Measurements from ENCODE around the gene MEF2D.

Gene MEF2D

DNA sequence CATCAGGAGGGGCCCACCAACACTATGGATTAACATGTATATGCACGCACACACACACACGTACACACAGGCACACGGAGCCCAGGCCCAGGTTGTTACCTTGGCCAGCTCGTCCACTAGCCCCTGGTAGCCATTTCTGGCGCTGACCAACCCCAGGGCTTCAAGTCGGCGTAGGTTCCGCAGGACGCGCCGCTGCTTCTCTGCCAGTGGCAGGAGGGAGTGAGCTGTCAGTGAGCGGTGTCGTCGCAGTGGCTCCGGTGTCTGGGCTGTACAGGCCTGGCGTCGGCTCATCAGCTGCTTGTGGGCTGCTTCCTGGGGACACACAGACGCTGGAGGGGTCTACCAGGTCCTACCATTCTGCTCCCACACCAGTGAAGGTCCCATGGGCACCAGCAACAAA lies 29.4 kb upstream of the MEF2D start:
- Histone ChIP-seq H3K4me2 (ENCODE audit: low read length) (no peak overlapping the region), H3K4me3 (ENCODE audit: low read length) (no peak overlapping the region), H2AFZ (ENCODE audit: low read depth, low read length) (no peak overlapping the region), H4K20me1 (ENCODE audit: insufficient read depth, low read length) (no peaks in the 10 kb centered on the region), H3K4me1 (ENCODE audit: low read length) (peaks cover 5% of the 10 kb centered on the region), H3K36me3 (replicated peaks; ENCODE audit: low read depth, low read length) (no peaks in the 10 kb centered on the region), H3K27me3 (ENCODE audit: low read depth, low read length) (no peaks in the 10 kb centered on the region), H3K9ac (ENCODE audit: low read length) (no peak overlapping the region), H3K9me3 (ENCODE audit: insufficient read depth, low read length) (no peaks in the 10 kb centered on the region), H3K27ac (ENCODE audit: low read length) (no peak overlapping the region), H3K79me2 (ENCODE audit: low read length) (no peaks in the 10 kb centered on the region)
- TF ChIP-seq CTCF (IDR thresholded peaks at IDR 0.05; ENCODE audit: low read depth, low read length) (no peak), EZH2phosphoT487 (IDR thresholded peaks at IDR 0.05; ENCODE audit: low read depth) (no peak)

GRCh38 chr1:156528875-156529425 lies 28.4 kb upstream of the MEF2D start:
- H3K27ac ChIP-seq (ENCODE audit: low read length) = no peak overlapping the region
- H3K9me3 ChIP-seq (ENCODE audit: insufficient read depth, low read length) = no peaks in the 10 kb centered on the region
- H4K20me1 ChIP-seq (ENCODE audit: insufficient read depth, low read length) = no peaks in the 10 kb centered on the region
- H3K4me1 ChIP-seq (ENCODE audit: low read length) = peaks cover 15% of the 10 kb centered on the region
- H3K27me3 ChIP-seq (ENCODE audit: low read depth, low read length) = no peaks in the 10 kb centered on the region
- H2AFZ ChIP-seq (ENCODE audit: low read depth, low read length) = no peak overlapping the region
- H3K9ac ChIP-seq (ENCODE audit: low read length) = no peak overlapping the region
- H3K79me2 ChIP-seq (ENCODE audit: low read length) = no peaks in the 10 kb centered on the region
- H3K4me3 ChIP-seq (ENCODE audit: low read length) = no peak overlapping the region
- H3K4me2 ChIP-seq (ENCODE audit: low read length) = no peak overlapping the region
- TF ChIP-seq EZH2phosphoT487 (IDR thresholded peaks at IDR 0.05; ENCODE audit: low read depth) (no peak), CTCF (IDR thresholded peaks at IDR 0.05; ENCODE audit: low read depth, low read length) (no peak)
- no peaks in the 10 kb centered on the region for H3K36me3 ChIP-seq (replicated peaks; ENCODE audit: low read depth, low read length)

GRCh38 chr1:156528231-156528630 lies 27.7 kb upstream of the MEF2D start:
- H3K4me3 ChIP-seq (ENCODE audit: low read length) = no peak overlapping the region
- H3K4me1 ChIP-seq (ENCODE audit: low read length) = peaks cover 15% of the 10 kb centered on the region
- no peaks in the 10 kb centered on the region for H4K20me1 ChIP-seq (ENCODE audit: insufficient read depth, low read length)
- no peak overlapping the region for H2AFZ ChIP-seq (ENCODE audit: low read depth, low read length)
- TF ChIP-seq CTCF (IDR thresholded peaks at IDR 0.05; ENCODE audit: low read depth, low read length) = no peak
- no peak for TF ChIP-seq EZH2phosphoT487 (IDR thresholded peaks at IDR 0.05; ENCODE audit: low read depth)
- no peaks in the 10 kb centered on the region for H3K36me3 ChIP-seq (replicated peaks; ENCODE audit: low read depth, low read length)
- H3K27ac ChIP-seq (ENCODE audit: low read length) = no peak overlapping the region
- no peak overlapping the region for H3K4me2 ChIP-seq (ENCODE audit: low read length)
- H3K27me3 ChIP-seq (ENCODE audit: low read depth, low read length) = no peaks in the 10 kb centered on the region
- H3K9ac ChIP-seq (ENCODE audit: low read length) = no peak overlapping the region
- H3K9me3 ChIP-seq (ENCODE audit: insufficient read depth, low read length) = no peaks in the 10 kb centered on the region
- H3K79me2 ChIP-seq (ENCODE audit: low read length) = no peaks in the 10 kb centered on the region

- Histone ChIP-seq H3K27me3 (ENCODE audit: low read depth, low read length) (no peaks in the 10 kb centered on the region), H3K4me3 (ENCODE audit: low read length) (no peak overlapping the region), H4K20me1 (ENCODE audit: insufficient read depth, low read length) (no peaks in the 10 kb centered on the region), H3K9me3 (ENCODE audit: insufficient read depth, low read length) (no peaks in the 10 kb centered on the region), H3K27ac (ENCODE audit: low read length) (no peak overlapping the region), H3K36me3 (replicated peaks; ENCODE audit: low read depth, low read length) (no peaks in the 10 kb centered on the region), H3K4me1 (ENCODE audit: low read length) (peaks cover 15% of the 10 kb centered on the region), H3K9ac (ENCODE audit: low read length) (no peak overlapping the region), H3K4me2 (ENCODE audit: low read length) (no peak overlapping the region), H3K79me2 (ENCODE audit: low read length) (no peaks in the 10 kb centered on the region), H2AFZ (ENCODE audit: low read depth, low read length) (no peak overlapping the region)
- no peak for TF ChIP-seq EZH2phosphoT487 (IDR thresholded peaks at IDR 0.05; ENCODE audit: low read depth)
- TF ChIP-seq CTCF (IDR thresholded peaks at IDR 0.05; ENCODE audit: low read depth, low read length) = no peak
Measured at GRCh38 chr1:156527584-156527983, 27.0 kb upstream of the MEF2D start.

Data from OCI-LY3 (cell line).